Measurements from ENCODE around the gene HOXA6. TPM values are rescaled to one million over a fixed set of nuclear protein-coding genes. Genes with fewer than 3 reads are reported as not detected.

The HOXA6 gene
- polyA plus RNA-seq, 2 of the 4 experiments (the other 2 are of a cell fraction) = 0.90 to 2.1 TPM

- POLR2A ChIA-PET = no interaction called here
- Histone ChIP-seq H3K4me2 (no peak overlapping the region), H3K4me3 (no peak overlapping the region), H3K9me3 (no peaks in the 10 kb centered on the region), H3K4me1 (peaks cover 50% of the 10 kb centered on the region), H3K27ac (no peak overlapping the region)
- FAIRE-seq (no peak), ATAC-seq (no peak), DNase-seq (ENCODE audit: low read depth in 1 of 2, low spot score in 1 of 2) (no peak)
- no peak for TF ChIP-seq GATA3 (IDR thresholded peaks at IDR 0.05; ENCODE audit: borderline replicate concordance)
- no peak for TF ChIP-seq HOXB13 (CRISPR knock-in tag; IDR thresholded peaks at IDR 0.05; ENCODE audit: low read depth)
- TF ChIP-seq NPAS2 (CRISPR knock-in tag; IDR thresholded peaks at IDR 0.05; ENCODE audit: borderline replicate concordance) = no peak
- no peak for TF ChIP-seq KDM1A (IDR thresholded peaks at IDR 0.05; ENCODE audit: low read depth)
- no peak for TF ChIP-seq HMGXB4 (CRISPR knock-in tag; IDR thresholded peaks at IDR 0.05; ENCODE audit: borderline replicate concordance)
- no peak for TF ChIP-seq ZC3H11A (IDR thresholded peaks at IDR 0.05)
- TF ChIP-seq KDM5A (IDR thresholded peaks at IDR 0.05) = no peak
- TF ChIP-seq, protein P1, sequence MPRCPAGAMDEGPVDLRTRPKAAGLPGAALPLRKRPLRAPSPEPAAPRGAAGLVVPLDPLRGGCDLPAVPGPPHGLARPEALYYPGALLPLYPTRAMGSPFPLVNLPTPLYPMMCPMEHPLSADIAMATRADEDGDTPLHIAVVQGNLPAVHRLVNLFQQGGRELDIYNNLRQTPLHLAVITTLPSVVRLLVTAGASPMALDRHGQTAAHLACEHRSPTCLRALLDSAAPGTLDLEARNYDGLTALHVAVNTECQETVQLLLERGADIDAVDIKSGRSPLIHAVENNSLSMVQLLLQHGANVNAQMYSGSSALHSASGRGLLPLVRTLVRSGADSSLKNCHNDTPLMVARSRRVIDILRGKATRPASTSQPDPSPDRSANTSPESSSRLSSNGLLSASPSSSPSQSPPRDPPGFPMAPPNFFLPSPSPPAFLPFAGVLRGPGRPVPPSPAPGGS (IDR thresholded peaks at IDR 0.05) = no peak
- no peak for TF ChIP-seq CBX8 (IDR thresholded peaks at IDR 0.05)
- TF ChIP-seq JUNB (IDR thresholded peaks at IDR 0.05) = no peak
- TF ChIP-seq MAFK (IDR thresholded peaks at IDR 0.05; ENCODE audit: partially characterized antibody) = no peak
- no peak for TF ChIP-seq BHLHE40 (IDR thresholded peaks at IDR 0.05; ENCODE audit: low read depth, low read length)
- TF ChIP-seq HDAC2 (IDR thresholded peaks at IDR 0.05) = no peak
- TF ChIP-seq CBX2 (IDR thresholded peaks at IDR 0.05; ENCODE audit: borderline replicate concordance, low read depth) = no peak
- no peak for TF ChIP-seq EP300 (IDR thresholded peaks at IDR 0.05)
- WGBS (ENCODE audit: missing lambda C conversion rate) = 77% methylated on average over 6 of the region's 6 CpGs
- CTCF ChIA-PET = interaction anchor here (1.3 to 3.8 kb wide), 2 partner anchors 10 to 27 kb away, joined by 4 to 22 read pairs; partner anchors contain the start of gene HOXA5
Measured at GRCh38 chr7:27132978-27133377, 14.6 kb downstream of the HOXA6 start.

DNA sequence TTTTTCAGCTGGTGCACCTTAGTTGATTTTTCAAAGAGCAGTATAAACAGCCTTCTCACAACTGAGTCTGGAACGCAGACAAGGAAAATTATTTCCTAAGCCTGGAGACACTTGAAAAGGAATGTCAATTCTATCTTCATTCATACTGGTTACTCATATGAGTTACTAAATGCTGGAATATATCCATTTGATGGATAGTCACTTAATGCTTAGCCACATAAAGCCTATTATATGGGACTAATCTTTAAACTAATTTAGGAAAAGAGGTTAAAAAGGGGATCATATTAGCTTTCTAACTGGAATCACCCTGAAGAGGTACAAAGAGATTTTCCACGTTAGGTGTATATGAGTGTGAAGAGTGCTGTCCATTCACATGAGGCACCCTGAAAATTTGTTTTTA, 15.4 kb downstream of the HOXA6 start:
- H3K4me2 ChIP-seq = no peak overlapping the region
- no peaks in the 10 kb centered on the region for H3K9me3 ChIP-seq
- no peak overlapping the region for H3K4me3 ChIP-seq
- FAIRE-seq (no peak), DNase-seq (ENCODE audit: low read depth in 1 of 2, low spot score in 1 of 2) (no peak), ATAC-seq (no peak)
- ChIA-PET CTCF (interaction anchor here (0.9 to 3.8 kb wide), 9 partner anchors 10 to 446 kb away, joined by 3 to 22 read pairs (median 4); partner anchors contain the start of gene HOXA5), POLR2A (interaction anchor here (1.1 to 2.2 kb wide), 2 partner anchors 17 to 18 kb away, joined by 5 to 13 read pairs; no protein-coding TSS in a partner anchor)
- TF ChIP-seq NFE2L2 (conservative IDR thresholded peaks at IDR 0.05; ENCODE audit: low read length) (no peak), PHF8 (IDR thresholded peaks at IDR 0.05; ENCODE audit: borderline replicate concordance, low read depth) (no peak), JUNB (IDR thresholded peaks at IDR 0.05) (no peak), RFX5 (IDR thresholded peaks at IDR 0.05) (no peak), ESRRA (IDR thresholded peaks at IDR 0.05; ENCODE audit: borderline replicate concordance, low read length) (no peak)
- H3K27ac ChIP-seq = no peak overlapping the region
- 75% methylated on average over 2 of the region's 2 CpGs for WGBS (ENCODE audit: missing lambda C conversion rate)
- H3K4me1 ChIP-seq = peaks cover 42% of the 10 kb centered on the region

DNA sequence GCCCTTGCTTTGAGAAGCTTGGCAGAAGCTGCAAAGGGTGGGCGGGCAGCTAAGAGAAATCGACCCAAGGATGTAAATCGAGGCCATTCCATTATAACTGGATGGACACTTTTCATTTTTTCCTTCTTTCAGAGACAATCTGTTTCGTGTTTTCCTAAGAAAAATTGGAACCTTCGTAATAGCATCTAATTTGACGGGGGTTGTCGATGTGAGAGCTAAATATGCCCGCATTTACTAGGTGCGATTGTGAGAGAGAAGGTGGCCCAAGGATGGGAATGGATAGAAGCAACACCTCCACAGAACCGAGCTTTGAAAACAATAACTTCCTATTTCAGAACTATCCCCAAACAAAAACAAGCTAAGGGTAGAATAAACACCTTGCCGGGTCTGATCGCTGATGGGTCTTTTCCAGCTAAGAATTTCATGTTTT, 16.2 kb downstream of the HOXA6 start:
- peaks cover 35% of the 10 kb centered on the region for H3K4me1 ChIP-seq
- H3K27ac ChIP-seq = peak overlapping the region; percentile 74 to 95
- CTCF ChIA-PET = interaction anchor here (0.6 to 3.8 kb wide), 12 partner anchors 9 to 452 kb away, joined by 3 to 22 read pairs (median 4); partner anchors contain the start of gene HOXA5
- WGBS (ENCODE audit: missing lambda C conversion rate) = 78% methylated on average over 12 of the region's 12 CpGs
- FAIRE-seq (no peak), DNase-seq (ENCODE audit: low read depth in 1 of 2, low spot score in 1 of 2) (no peak), ATAC-seq (no peak; a peak in 2 of 6 replicates)
- no peaks in the 10 kb centered on the region for H3K9me3 ChIP-seq
- peak overlapping the region; percentile 54 for H3K4me3 ChIP-seq
- TF ChIP-seq MAZ (IDR thresholded peaks at IDR 0.05; ENCODE audit: borderline replicate concordance, low read depth, low read length) (no peak), RNF2 (IDR thresholded peaks at IDR 0.05; ENCODE audit: borderline replicate concordance, low read depth) (no peak), RFX5 (IDR thresholded peaks at IDR 0.05) (no peak)
- H3K4me2 ChIP-seq = peak overlapping the region; percentile 59
- POLR2A ChIA-PET = interaction anchor here (1.1 to 2.2 kb wide), 6 partner anchors 9 to 267 kb away, joined by 3 to 13 read pairs (median 6); partner anchors contain the start of gene SKAP2
